H1 (cell line): ENCODE data around the gene TMEM135. TPM values are rescaled to one million over a fixed set of nuclear protein-coding genes. Genes with fewer than 3 reads are reported as not detected.

Experiments used
- CTCF ChIA-PET: fragments of 300-600 bp; sonication (Branson Sonifier 250); formaldehyde crosslinking; loops from one replicate; lab custom pipeline; 2021; ENCODE audit not compliant: partially characterized antibody; lab: Charles Lee
- POLR2A ChIA-PET: fragments of 300-600 bp; sonication (Branson Sonifier 250); formaldehyde crosslinking; loops from one replicate; lab custom pipeline; 2021; ENCODE audit warnings: inconsistent platforms; ENCODE audit not compliant: partially characterized antibody; lab: Charles Lee
- DNase-seq, 2 experiments: peaks; one replicate each; pipeline versions ENCODE4 v3.0.0 to v3.0.0-alpha.2; 2010 to 2022; ENCODE audit warnings: low spot score in 2 of 2, low read depth in 1 of 2, mixed read lengths in 1 of 2
- FAIRE-seq: peaks from 2 replicates; lab custom pipeline; 2011; peaks lifted over from hg19 to GRCh38; lab: Jason Lieb, UNC
- H2AFZ ChIP-seq: 2 replicates; pipeline ENCODE4 v1.8.1; 2012; ENCODE audit warnings: low read length, inconsistent platforms
- H2AK5ac ChIP-seq: 2 replicates; pipeline ENCODE4 v1.6.1; 2013; ENCODE audit warnings: low read depth, low read length
- H2BK120ac ChIP-seq: replicated peaks from 2 replicates; pipeline ENCODE3; 2013; ENCODE audit warnings: low read depth, low read length, inconsistent platforms
- H2BK12ac ChIP-seq: 2 replicates; pipeline ENCODE4 v1.6.1; 2013; ENCODE audit warnings: low read depth, low read length
- H2BK15ac ChIP-seq: 2 replicates; pipeline ENCODE4 v1.6.1; 2013; ENCODE audit warnings: low read length
- H2BK20ac ChIP-seq: 2 replicates; pipeline ENCODE4 v1.6.1; 2013; ENCODE audit warnings: low read length
- H2BK5ac ChIP-seq: 2 replicates; pipeline ENCODE4 v1.6.1; 2013; ENCODE audit warnings: low read depth, low read length
- H3K14ac ChIP-seq: 2 replicates; pipeline ENCODE4 v1.6.1; 2013; ENCODE audit warnings: inconsistent platforms; ENCODE audit not compliant: insufficient read length
- H3K18ac ChIP-seq: 2 replicates; pipeline ENCODE4 v1.6.1; 2013; ENCODE audit warnings: low read length; ENCODE audit errors: extremely low read depth
- H3K23ac ChIP-seq: 2 replicates; pipeline ENCODE4 v1.6.1; 2013; ENCODE audit warnings: inconsistent platforms; ENCODE audit not compliant: insufficient read length
- H3K23me2 ChIP-seq: 2 replicates; pipeline ENCODE4 v1.6.1; 2013; ENCODE audit warnings: low read depth, low read length
- H3K27ac ChIP-seq: 2 replicates; pipeline ENCODE4 v1.6.1; 2011; ENCODE audit warnings: low read depth, low read length, inconsistent platforms
- H3K27me3 ChIP-seq, 4 experiments: replicated peaks in 1 of 4; 1 replicate in 1 of 4; 2 replicates in 3 of 4; pipeline versions ENCODE4 v1.6.1 to v1.8.1; 2011 to 2013; ENCODE audit warnings: low read length in 3 of 4, mild to moderate bottlenecking in 3 of 4, inconsistent platforms in 2 of 4, mixed read lengths in 2 of 4, moderate library complexity in 1 of 4; ENCODE audit not compliant: control insufficient read depth in 3 of 4, insufficient read depth in 3 of 4; ENCODE audit errors: extremely low read depth in 1 of 4
- H3K36me3 ChIP-seq, 4 experiments: 2 replicates each; pipeline versions ENCODE4 v1.6.1 to v1.8.1; 2011 to 2013; ENCODE audit warnings: mild to moderate bottlenecking in 4 of 4, low read length in 3 of 4, moderate library complexity in 2 of 4, control low read depth in 1 of 4, inconsistent platforms in 1 of 4; ENCODE audit not compliant: insufficient read depth in 4 of 4, control insufficient read depth in 2 of 4
- H3K4ac ChIP-seq: replicated peaks from 2 replicates; pipeline ENCODE3; 2013; ENCODE audit warnings: low read length, low read depth, mixed read lengths, inconsistent platforms; ENCODE audit not compliant: insufficient read length
- H3K4me1 ChIP-seq, 4 experiments: replicated peaks in 1 of 4; 1 replicate in 1 of 4; 2 replicates in 3 of 4; pipeline versions ENCODE4 v1.6.1 to v1.8.1; 2011 to 2013; ENCODE audit warnings: low read length in 3 of 4, inconsistent platforms in 2 of 4, mixed read lengths in 1 of 4; ENCODE audit not compliant: insufficient read depth in 4 of 4, control insufficient read depth in 3 of 4
- H3K4me2 ChIP-seq, 2 experiments: 2 replicates each; pipeline versions ENCODE4 v1.6.1 to v1.8.1; 2011 to 2013; ENCODE audit warnings: low read depth in 2 of 2, low read length in 2 of 2, control low read depth in 1 of 2, inconsistent platforms in 1 of 2, mild to moderate bottlenecking in 1 of 2; ENCODE audit not compliant: insufficient read depth in 1 of 2
- H3K4me3 ChIP-seq, 4 experiments: fragments of 200-600, 300-600 bp in 1 of 4; sonication (generic), shearing (Covaris generic), sonication (Bioruptor Twin) in 1 of 4; 2 replicates each; pipeline versions ENCODE4 v1.5.1 to v1.8.1; 2011 to 2016; ENCODE audit warnings: low read length in 4 of 4, low read depth in 3 of 4, control low read depth in 2 of 4, inconsistent platforms in 2 of 4, mild to moderate bottlenecking in 2 of 4, mixed read lengths in 1 of 4, moderate library complexity in 1 of 4; ENCODE audit not compliant: insufficient read depth in 2 of 4; ENCODE audit errors: extremely low read depth in 1 of 4
- H3K56ac ChIP-seq: replicated peaks from 2 replicates; pipeline ENCODE3; 2013; ENCODE audit warnings: low read depth, mild to moderate bottlenecking, mixed read lengths, low read length, inconsistent platforms; ENCODE audit not compliant: insufficient read length
- H3K79me1 ChIP-seq: 2 replicates; pipeline ENCODE4 v1.6.1; 2013; ENCODE audit warnings: low read depth, low read length, control low read depth
- H3K79me2 ChIP-seq, 2 experiments: 2 replicates each; pipeline versions ENCODE4 v1.6.1 to v1.8.1; 2012 to 2013; ENCODE audit warnings: low read length in 2 of 2, mild to moderate bottlenecking in 2 of 2, inconsistent platforms in 1 of 2; ENCODE audit not compliant: insufficient read depth in 2 of 2, control insufficient read depth in 1 of 2
- H3K9ac ChIP-seq, 4 experiments: replicated peaks in 1 of 4; 1 replicate in 1 of 4; 2 replicates in 3 of 4; pipeline versions ENCODE4 v1.6.1 to v1.8.1; 2011 to 2013; ENCODE audit warnings: low read depth in 3 of 4, low read length in 3 of 4, control low read depth in 2 of 4, mild to moderate bottlenecking in 2 of 4, moderate library complexity in 2 of 4, inconsistent platforms in 1 of 4; ENCODE audit errors: extremely low read depth in 1 of 4
- H3K9me3 ChIP-seq, 2 experiments: 2 replicates each; pipeline versions ENCODE4 v1.6.1 to v1.8.1; 2012 to 2013; ENCODE audit warnings: mild to moderate bottlenecking in 2 of 2, moderate library complexity in 2 of 2, control low read depth in 1 of 2, inconsistent platforms in 1 of 2, low read depth in 1 of 2, low read length in 1 of 2, mixed read lengths in 1 of 2; ENCODE audit not compliant: insufficient read depth in 2 of 2
- H4K20me1 ChIP-seq, 2 experiments: replicated peaks in 1 of 2; 2 replicates each; pipeline versions ENCODE3 to v1.8.1; 2011 to 2013; ENCODE audit warnings: inconsistent platforms in 2 of 2, low read length in 2 of 2, mild to moderate bottlenecking in 1 of 2; ENCODE audit not compliant: insufficient read depth in 2 of 2, control insufficient read depth in 1 of 2
- H4K5ac ChIP-seq: 2 replicates; pipeline ENCODE4 v1.6.1; 2013; ENCODE audit warnings: low read length, low read depth, mixed read lengths, inconsistent platforms; ENCODE audit not compliant: insufficient read length
- H4K8ac ChIP-seq: 2 replicates; pipeline ENCODE4 v1.8.0; 2013; ENCODE audit warnings: mild to moderate bottlenecking, moderate library complexity, low read length, inconsistent platforms; ENCODE audit not compliant: insufficient read depth; ENCODE audit errors: extremely low read depth
- H4K91ac ChIP-seq: replicated peaks from 2 replicates; pipeline ENCODE3; 2013; ENCODE audit warnings: low read length, mixed read lengths, inconsistent platforms; ENCODE audit not compliant: insufficient read length
- BRCA1 ChIP-seq: IDR thresholded peaks from 2 replicates; pipeline ENCODE4 v1.6.1; 2012; ENCODE audit warnings: low read depth, low read length, improper control_type of control experiment
- CEBPB ChIP-seq: IDR thresholded peaks from 2 replicates; pipeline ENCODE4 v1.6.1; 2012; ENCODE audit warnings: low read depth, low read length
- KDM4A ChIP-seq: IDR thresholded peaks from one replicate; pipeline ENCODE4 v1.7.1; 2012; ENCODE audit warnings: low read depth, mild to moderate bottlenecking, moderate library complexity, low read length, inconsistent platforms; ENCODE audit not compliant: severe bottlenecking
- KDM5A ChIP-seq: fragments of 200-600 bp; IDR thresholded peaks from 2 replicates; pipeline ENCODE4 v1.7.1; 2012; ENCODE audit warnings: mild to moderate bottlenecking, low read length, inconsistent platforms, mixed read lengths
- MAX ChIP-seq: IDR thresholded peaks from 2 replicates; pipeline ENCODE4 v1.6.1; 2012; ENCODE audit warnings: inconsistent platforms
- RXRA ChIP-seq: IDR thresholded peaks from 2 replicates; pipeline ENCODE4 v1.6.1; 2011; ENCODE audit warnings: low read depth, mild to moderate bottlenecking, low read length, moderate library complexity; ENCODE audit not compliant: insufficient read depth
- SIN3A ChIP-seq, 2 experiments: IDR thresholded peaks in 1 of 2; conservative IDR thresholded peaks in 1 of 2; 2 replicates each; pipeline ENCODE4 v1.6.1; 2011 to 2012; ENCODE audit warnings: low read length in 2 of 2, improper control_type of control experiment in 1 of 2, low read depth in 1 of 2, mild to moderate bottlenecking in 1 of 2
- SIX5 ChIP-seq: IDR thresholded peaks from 2 replicates; pipeline ENCODE4 v1.6.1; 2011; ENCODE audit warnings: mild to moderate bottlenecking, low read depth, low read length
- YY1 ChIP-seq: IDR thresholded peaks from 2 replicates; pipeline ENCODE4 v1.6.1; 2011; ENCODE audit warnings: low read depth, mild to moderate bottlenecking, low read length
- WGBS, 2 experiments: shearing (Covaris generic) in 1 of 2; methylation state at CpG; one replicate each; pipeline versions ENCODE4 v1.1.6 to v1.1.7; 2013 to 2015; ENCODE audit warnings: low lambda C conversion rate in 2 of 2, mixed read lengths in 2 of 2, inconsistent platforms in 1 of 2, low coverage in 1 of 2, missing lambda C conversion rate in 1 of 2; ENCODE audit not compliant: insufficient replicate concordance in 2 of 2, insufficient coverage in 1 of 2, insufficient read length in 1 of 2; ENCODE audit errors: extremely low coverage in 1 of 2, missing lambda C conversion rate in 1 of 2; 5-methylcytosine and 5-hydroxymethylcytosine counted together
- polyA plus RNA-seq, 7 experiments: library from polyadenylated mRNA; depleted of rRNA in 3 of 7; stranded (reverse) in 5 of 7; unstranded in 2 of 7; fragments of >200 nt in 5 of 7; fragments of 200-250 nt in 2 of 7; gene quantifications; 1 replicate in 5 of 7; 2 replicates in 1 of 7; 4 replicates in 1 of 7; pipeline versions ENCODE4 v1.2.1 to v1.2.3, GENCODE V29; 2011 to 2013; ENCODE audit warnings: missing spikeins in 2 of 7, mixed read lengths in 2 of 7
- total RNA-seq: library from RNA; stranded (reverse); fragmentation: NEBNext Ultra II Directional; extraction: Animal tissue kit (Norgen Biotek cat#: 25700); gene quantifications from 2 replicates; pipeline ENCODE4 v1.2.1, GENCODE V29; 2021

Gene TMEM135
- total and polyA plus RNA-seq, 2 of the 8 experiments (the other 6 are each of a cell fraction or from before 2014, with no cell fraction given): 9.3 to 31.3 TPM

GRCh38 chr11:87232320-87232719 lies 194.6 kb downstream of the TMEM135 start:
- no peak overlapping the region for H2BK15ac ChIP-seq
- no peak overlapping the region for H2BK12ac ChIP-seq
- H3K9me3 ChIP-seq: no peaks in the 10 kb centered on the region; a peak in 1 of 4 replicates
- H2AK5ac ChIP-seq: no peak overlapping the region
- H3K4me2 ChIP-seq: no peak overlapping the region
- no peak overlapping the region for H3K4ac ChIP-seq
- no peak for DNase-seq
- H4K91ac ChIP-seq: no peak overlapping the region
- no peak overlapping the region for H2BK20ac ChIP-seq
- no peak overlapping the region for H3K9ac ChIP-seq
- H3K23ac ChIP-seq: no peak overlapping the region
- no peak overlapping the region for H2AFZ ChIP-seq
- 83% methylated on average over 1 of the region's 1 CpG; no CpG with 5 or more reads in 1 of the 2 experiments for WGBS, 2 experiments
- no peaks in the 10 kb centered on the region for H3K4me1 ChIP-seq
- no peak overlapping the region for H4K5ac ChIP-seq
- H2BK5ac ChIP-seq: no peak overlapping the region
- H3K79me2 ChIP-seq: no peaks in the 10 kb centered on the region
- H3K4me3 ChIP-seq: no peak overlapping the region
- POLR2A ChIA-PET: no interaction called here
- H4K20me1 ChIP-seq: no peaks in the 10 kb centered on the region
- H3K36me3 ChIP-seq: no peaks in the 10 kb centered on the region
- no peaks in the 10 kb centered on the region for H3K23me2 ChIP-seq
- CTCF ChIA-PET: no interaction called here
- TF ChIP-seq SIX5 (no peak), KDM5A (no peak), MAX (no peak), RXRA (no peak), CEBPB (no peak), KDM4A (no peak), BRCA1 (no peak), SIN3A (conservative IDR thresholded peaks at IDR 0.05 in 1 of 2, IDR thresholded peaks at IDR 0.05 in 1 of 2; ENCODE audit: low read depth in 1 of 2, low read length in 2 of 2) (no peak), YY1 (no peak)
- TF ChIP-seq, all 59 proteins: peak for 0
- Histone ChIP-seq H3K79me1 (no peaks in the 10 kb centered on the region), H3K56ac (no peak overlapping the region), H4K8ac (no peak overlapping the region), H3K18ac (no peak overlapping the region), H3K27me3 (no peaks in the 10 kb centered on the region), H2BK120ac (no peak overlapping the region), H3K27ac (no peak overlapping the region), H3K14ac (no peak overlapping the region)
- no peak for FAIRE-seq
